Prostate gland (tissue), 2 donors: ENCODE measurements around the gene SIGLECL1. TPM values are rescaled to one million over a fixed set of nuclear protein-coding genes. Genes with fewer than 3 reads are reported as not detected.

Source experiments
- DNase-seq: peaks from one replicate; pipeline ENCODE4 v3.0.0-alpha.2; 2019; ENCODE audit warnings: low spot score
- H3K27ac ChIP-seq, 2 donors: fragments of 200-600 bp; sonication (generic); 2 replicates each; pipeline ENCODE4 v1.5.1; 2017 to 2019
- H3K27me3 ChIP-seq: fragments of 200-600 bp; sonication (generic); replicated peaks from 2 replicates; pipeline ENCODE4 v1.5.1; 2019; ENCODE audit not compliant: insufficient read depth
- H3K36me3 ChIP-seq, 2 donors: fragments of 200-600 bp; sonication (generic); 1 replicate in 1 of 2; 2 replicates in 1 of 2; pipeline versions ENCODE4 v1.5.1 to v1.8.1; 2017 to 2019
- H3K4me1 ChIP-seq: fragments of 200-600 bp; sonication (generic); replicated peaks from 2 replicates; pipeline ENCODE4 v1.5.1; 2019
- H3K4me3 ChIP-seq, 2 donors: fragments of 200-600 bp; sonication (generic); 2 replicates each; pipeline ENCODE4 v1.5.1; 2017 to 2019
- H3K9me3 ChIP-seq: fragments of 200-600 bp; sonication (generic); 2 replicates; pipeline ENCODE4 v1.5.1; 2017
- POLR2A ChIP-seq: fragments of 450-650 bp; IDR thresholded peaks from one replicate; pipeline ENCODE4 v1.6.1; 2016; ENCODE audit warnings: antibody characterized with exemption, mild to moderate bottlenecking
- POLR2AphosphoS5 ChIP-seq: sonication (generic); formaldehyde crosslinking; IDR thresholded peaks from one replicate; pipeline ENCODE4 v1.6.1; 2017; ENCODE audit warnings: antibody characterized with exemption
- WGBS: methylation state at CpG from one replicate; pipeline ENCODE4 v1.1.5; 2018; 5-methylcytosine and 5-hydroxymethylcytosine counted together
- intact Hi-C: fragments of 100-400 bp; cut with DNase I; formaldehyde crosslinking; loops from one replicate; pipeline ENCODE4 v1.14.2; 2022
- total RNA-seq, 2 donors: library from RNA; depleted of rRNA; stranded (reverse); fragments of >200 nt; gene quantifications; one replicate each; pipeline ENCODE4 v1.1.0, GENCODE V29; 2016
- TF ChIP-seq, protein P1 (sequence below), 4 experiments: fragments of 200-600 bp in 2 of 4; fragments of 450-650 bp in 2 of 4; sonication (generic) in 2 of 4; IDR thresholded peaks; 1 replicate in 3 of 4; 2 replicates in 1 of 4; pipeline ENCODE4 v1.5.1; 2016 to 2019; ENCODE audit warnings: antibody characterized with exemption in 4 of 4, mild to moderate bottlenecking in 2 of 4, moderate library complexity in 2 of 4

The SIGLECL1 gene
- total RNA-seq, 2 donors from 2014 or later: 1.6 TPM; not detected in 1

DNA sequence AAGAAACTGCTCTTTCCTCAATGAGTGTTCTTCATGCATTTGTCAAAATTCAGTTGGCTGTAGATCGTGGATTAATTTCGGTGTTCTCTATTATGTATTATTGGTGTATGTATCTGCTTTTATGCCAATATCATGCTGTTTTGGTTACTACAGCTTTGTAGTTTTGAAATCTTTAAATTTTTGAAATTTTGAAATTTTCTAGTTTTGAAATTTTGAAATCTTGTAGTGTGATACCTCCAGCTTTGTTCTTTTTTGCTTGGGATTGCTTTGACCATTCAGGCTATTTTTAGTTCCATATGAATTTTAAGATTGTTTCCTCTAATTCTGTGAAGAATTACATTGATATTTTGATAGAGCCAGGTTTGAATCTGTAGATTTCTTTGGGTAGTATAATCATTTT lies 22.9 kb upstream of the SIGLECL1 start:
- Histone ChIP-seq H3K9me3 (no peaks in the 10 kb centered on the region), H3K36me3 (no peaks in the 10 kb centered on the region), H3K4me1 (no peaks in the 10 kb centered on the region), H3K27ac (no peak overlapping the region), H3K4me3 (no peak overlapping the region), H3K27me3 (no peaks in the 10 kb centered on the region)
- no peak for TF ChIP-seq POLR2A
- TF ChIP-seq POLR2AphosphoS5: no peak
- TF ChIP-seq, protein P1, sequence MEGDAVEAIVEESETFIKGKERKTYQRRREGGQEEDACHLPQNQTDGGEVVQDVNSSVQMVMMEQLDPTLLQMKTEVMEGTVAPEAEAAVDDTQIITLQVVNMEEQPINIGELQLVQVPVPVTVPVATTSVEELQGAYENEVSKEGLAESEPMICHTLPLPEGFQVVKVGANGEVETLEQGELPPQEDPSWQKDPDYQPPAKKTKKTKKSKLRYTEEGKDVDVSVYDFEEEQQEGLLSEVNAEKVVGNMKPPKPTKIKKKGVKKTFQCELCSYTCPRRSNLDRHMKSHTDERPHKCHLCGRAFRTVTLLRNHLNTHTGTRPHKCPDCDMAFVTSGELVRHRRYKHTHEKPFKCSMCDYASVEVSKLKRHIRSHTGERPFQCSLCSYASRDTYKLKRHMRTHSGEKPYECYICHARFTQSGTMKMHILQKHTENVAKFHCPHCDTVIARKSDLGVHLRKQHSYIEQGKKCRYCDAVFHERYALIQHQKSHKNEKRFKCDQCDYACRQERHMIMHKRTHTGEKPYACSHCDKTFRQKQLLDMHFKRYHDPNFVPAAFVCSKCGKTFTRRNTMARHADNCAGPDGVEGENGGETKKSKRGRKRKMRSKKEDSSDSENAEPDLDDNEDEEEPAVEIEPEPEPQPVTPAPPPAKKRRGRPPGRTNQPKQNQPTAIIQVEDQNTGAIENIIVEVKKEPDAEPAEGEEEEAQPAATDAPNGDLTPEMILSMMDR (IDR thresholded peaks at IDR 0.05): no peak
- intact Hi-C loops: no loop called here
- WGBS: 97% methylated on average over 2 of the region's 2 CpGs
- DNase-seq: no peak

DNA sequence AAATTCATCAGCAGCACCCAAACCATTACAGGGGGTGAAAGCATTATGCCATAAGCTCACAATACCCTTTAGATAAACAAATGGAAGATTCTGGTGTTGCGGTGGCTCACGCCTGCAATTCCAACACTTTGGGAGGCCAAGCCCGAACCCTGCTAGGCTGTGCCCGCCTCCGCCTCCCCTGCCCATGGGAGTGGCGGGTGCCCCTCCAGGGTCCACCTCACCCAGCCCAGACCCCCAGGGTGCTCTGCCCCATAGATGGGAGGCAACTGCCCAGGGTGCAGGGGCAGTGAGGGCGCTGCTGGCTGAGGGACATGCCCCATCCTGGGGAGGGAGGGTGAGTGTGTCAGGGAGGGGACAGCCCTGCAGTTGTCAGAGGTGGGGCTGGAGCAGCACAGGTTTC lies 10.0 kb upstream of the SIGLECL1 start:
- 80% methylated on average over 4 of the region's 7 CpGs for WGBS
- Histone ChIP-seq H3K36me3 (no peaks in the 10 kb centered on the region), H3K27me3 (peaks cover 4% of the 10 kb centered on the region), H3K27ac (no peak overlapping the region), H3K4me3 (no peak overlapping the region), H3K9me3 (no peaks in the 10 kb centered on the region), H3K4me1 (no peaks in the 10 kb centered on the region)
- intact Hi-C loops: no loop called here
- TF ChIP-seq, protein P1 (IDR thresholded peaks at IDR 0.05): no peak
- no peak for TF ChIP-seq POLR2A
- TF ChIP-seq POLR2AphosphoS5: no peak
- no peak for DNase-seq

DNA sequence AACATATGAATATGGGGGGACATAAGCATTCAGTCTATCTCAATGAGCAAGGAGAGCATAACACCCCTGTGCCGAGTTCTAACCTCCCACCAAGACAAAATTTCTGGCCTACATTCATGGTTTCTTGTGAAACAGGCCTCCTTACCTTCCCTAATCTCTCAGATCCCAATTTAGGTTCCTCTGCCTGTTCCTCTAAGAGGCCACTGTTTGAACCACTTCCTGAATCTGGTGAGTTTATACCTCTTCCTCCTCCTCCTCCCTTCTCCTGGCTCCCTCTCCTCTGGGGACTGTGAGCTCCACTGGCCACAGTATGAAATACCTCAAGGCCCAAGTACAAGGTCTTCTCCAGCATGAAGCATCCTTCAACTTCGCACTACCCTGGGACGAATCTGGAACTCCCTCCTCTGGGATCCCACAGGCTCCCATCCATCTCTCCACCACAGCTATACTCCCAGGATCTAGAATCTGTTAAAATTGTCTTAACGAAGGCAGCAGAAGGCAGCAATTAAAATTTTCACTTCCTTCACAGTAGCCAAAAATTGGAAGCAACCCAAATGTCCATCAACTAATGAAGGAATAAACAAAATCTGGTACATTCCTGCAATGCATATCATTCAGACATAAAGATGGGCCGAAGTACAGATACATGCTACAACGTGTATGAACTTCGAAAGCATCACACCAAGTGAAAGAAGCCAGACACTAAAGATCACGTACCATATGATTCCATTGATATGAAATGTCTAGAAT lies 7.8 kb upstream of the SIGLECL1 start:
- TF ChIP-seq, protein P1 (IDR thresholded peaks at IDR 0.05): no peak
- TF ChIP-seq POLR2A (no peak), POLR2AphosphoS5 (no peak)
- intact Hi-C loops: no loop called here
- no peak for DNase-seq
- Histone ChIP-seq H3K4me1 (no peaks in the 10 kb centered on the region), H3K9me3 (no peaks in the 10 kb centered on the region), H3K36me3 (no peaks in the 10 kb centered on the region), H3K27ac (no peak overlapping the region), H3K4me3 (no peak overlapping the region), H3K27me3 (peaks cover 4% of the 10 kb centered on the region)
- WGBS: 68% methylated on average over 8 of the region's 8 CpGs

DNA sequence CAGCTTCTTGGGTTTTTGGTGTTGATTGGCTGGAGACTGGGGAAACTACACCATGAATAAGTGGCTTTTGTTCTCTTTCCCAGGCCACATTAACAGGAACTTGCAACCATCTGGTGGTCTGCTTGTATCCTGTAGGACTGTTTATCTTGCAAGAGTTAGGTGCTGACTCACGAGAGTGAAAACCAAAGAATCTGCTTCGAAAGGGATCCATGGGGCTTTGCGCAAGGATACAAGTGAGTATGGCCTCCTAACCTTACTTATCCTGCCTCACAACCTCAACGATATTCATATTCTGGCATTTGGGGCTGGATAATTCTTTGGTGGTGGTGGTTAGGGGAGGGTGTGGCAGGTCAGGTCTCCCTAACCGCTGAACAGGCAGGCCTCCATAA lies 4.7 kb upstream of the SIGLECL1 start:
- no peak for DNase-seq
- intact Hi-C loops: no loop called here
- H3K27me3 ChIP-seq: no peaks in the 10 kb centered on the region
- no peaks in the 10 kb centered on the region for H3K9me3 ChIP-seq
- H3K4me3 ChIP-seq: no peak overlapping the region
- H3K4me1 ChIP-seq: no peaks in the 10 kb centered on the region
- WGBS: 69% methylated on average over 5 of the region's 5 CpGs
- H3K36me3 ChIP-seq: no peaks in the 10 kb centered on the region
- TF ChIP-seq, protein P1 (IDR thresholded peaks at IDR 0.05): no peak
- TF ChIP-seq POLR2AphosphoS5 (no peak), POLR2A (no peak)
- no peak overlapping the region for H3K27ac ChIP-seq

DNA sequence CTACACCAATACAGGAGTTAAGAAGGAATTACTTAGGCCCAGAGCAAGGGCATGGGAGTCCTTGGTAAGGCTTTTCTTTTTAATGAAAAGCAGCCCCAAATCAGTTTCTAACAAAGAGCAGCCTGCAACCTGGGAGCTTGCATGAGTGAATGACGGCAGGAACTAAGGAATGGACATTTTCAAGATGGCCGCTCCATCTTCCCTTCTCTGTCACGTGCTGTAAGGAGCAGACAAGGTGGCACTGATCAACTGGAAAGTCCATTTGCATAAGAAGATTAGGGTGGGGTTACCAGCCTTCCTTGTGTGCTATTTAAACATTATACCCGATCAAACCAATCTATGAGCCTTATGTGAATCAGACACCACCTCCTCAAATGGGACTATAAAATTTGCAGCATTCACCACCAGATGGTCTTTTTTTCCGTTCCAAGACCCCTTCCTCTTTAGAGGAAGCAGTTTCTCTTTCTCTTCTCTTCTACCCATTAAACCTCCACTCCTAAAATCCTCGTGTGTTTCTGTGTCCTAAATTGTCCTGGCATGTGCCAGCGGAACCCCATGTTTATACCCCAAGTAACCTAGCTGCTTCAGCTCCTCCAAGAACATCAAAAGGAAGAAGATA lies 2.8 kb upstream of the SIGLECL1 start:
- intact Hi-C loops: no loop called here
- Histone ChIP-seq H3K9me3 (no peaks in the 10 kb centered on the region), H3K4me3 (no peak overlapping the region), H3K4me1 (no peaks in the 10 kb centered on the region), H3K27ac (no peak overlapping the region), H3K36me3 (no peaks in the 10 kb centered on the region), H3K27me3 (no peaks in the 10 kb centered on the region)
- WGBS: 74% methylated on average over 7 of the region's 7 CpGs
- TF ChIP-seq, protein P1 (IDR thresholded peaks at IDR 0.05): no peak
- no peak for TF ChIP-seq POLR2AphosphoS5
- TF ChIP-seq POLR2A: no peak
- DNase-seq: no peak
